Stimulated activated CD4-positive, alpha-beta T cell treated with anti-CD3 and anti-CD28 coated beads, Interleukin-4, amount 100 ng/mL, for 48 hours (primary cell): ENCODE measurements around the gene TSPAN32.

Experiments used
- DNase-seq, 2 donors: peaks; one replicate each; pipeline ENCODE4 v3.0.0-alpha.2; 2020; ENCODE audit warnings: low read depth in 2 of 2

The TSPAN32 gene

DNA sequence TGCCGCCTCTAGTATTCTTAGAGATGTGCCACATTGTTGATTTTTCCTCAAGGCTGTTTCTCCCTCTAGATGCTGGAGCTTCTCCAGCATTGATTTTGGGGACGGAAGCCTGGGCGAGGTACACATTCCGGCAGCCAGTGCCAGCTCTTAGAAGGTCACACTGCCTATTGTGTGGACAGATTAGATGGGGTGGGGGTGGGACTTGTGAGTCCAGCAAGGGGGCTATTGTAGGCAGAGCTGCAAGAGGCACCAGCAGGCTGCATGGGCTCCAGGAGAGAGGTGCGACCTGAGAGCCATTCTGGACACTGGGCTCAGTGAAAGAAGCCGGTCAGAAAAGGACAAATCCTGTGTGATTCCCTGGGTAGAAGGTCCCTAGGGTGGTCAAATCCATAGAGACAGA lies 12.5 kb upstream of the TSPAN32 start:
- DNase-seq = no peak

- DNase-seq = no peak
These were observed 12.0 kb upstream of the TSPAN32 start for GRCh38 chr11:2289859-2290258.

DNA sequence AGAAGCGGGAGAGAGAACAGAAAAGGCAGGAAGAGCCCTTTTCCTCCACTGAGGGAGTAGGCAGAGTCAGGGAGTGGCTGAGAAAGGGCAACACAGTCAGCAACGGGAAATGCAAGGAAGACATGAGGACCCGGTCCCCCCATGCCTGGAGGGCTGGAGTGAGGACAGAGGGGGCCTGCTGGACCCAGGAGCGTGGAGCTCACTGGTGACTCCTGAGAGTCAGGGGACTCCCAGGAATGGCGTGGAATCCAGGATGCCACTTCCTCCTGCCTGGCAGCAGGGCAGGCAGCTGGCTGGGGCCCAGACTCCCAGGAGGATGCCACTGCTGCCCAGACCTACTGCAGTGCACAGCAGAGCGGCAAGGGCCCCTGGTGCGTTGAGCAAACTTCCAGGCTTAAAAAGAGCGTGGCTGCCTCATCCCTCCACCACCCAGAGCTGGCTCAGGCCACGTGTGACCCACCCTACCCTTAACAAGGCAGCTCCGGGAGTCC lies 11.4 kb upstream of the TSPAN32 start:
- DNase-seq = no peak

DNA sequence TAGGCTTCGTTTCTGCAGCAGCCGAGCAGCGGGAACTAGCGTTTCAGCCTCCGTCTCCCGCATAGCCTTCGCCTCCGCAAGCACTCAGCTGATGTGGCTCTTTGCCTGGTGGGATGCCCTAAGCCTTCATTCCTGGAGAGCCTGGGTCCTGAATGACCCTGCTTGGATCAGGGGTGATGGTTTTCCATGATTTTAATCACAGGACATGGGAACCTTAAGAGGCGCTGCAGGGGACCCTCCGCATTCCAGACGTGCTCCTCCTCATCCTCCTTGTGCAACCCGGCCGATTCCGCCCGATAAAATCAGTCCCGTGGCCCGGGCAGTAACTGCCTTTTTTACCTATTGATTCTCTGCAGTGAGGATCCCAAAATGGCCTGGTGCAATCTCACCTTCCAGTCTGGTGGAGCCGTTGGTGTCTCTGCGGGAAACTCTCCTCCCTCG lies 8.3 kb upstream of the TSPAN32 start:
- DNase-seq = no peak

DNA sequence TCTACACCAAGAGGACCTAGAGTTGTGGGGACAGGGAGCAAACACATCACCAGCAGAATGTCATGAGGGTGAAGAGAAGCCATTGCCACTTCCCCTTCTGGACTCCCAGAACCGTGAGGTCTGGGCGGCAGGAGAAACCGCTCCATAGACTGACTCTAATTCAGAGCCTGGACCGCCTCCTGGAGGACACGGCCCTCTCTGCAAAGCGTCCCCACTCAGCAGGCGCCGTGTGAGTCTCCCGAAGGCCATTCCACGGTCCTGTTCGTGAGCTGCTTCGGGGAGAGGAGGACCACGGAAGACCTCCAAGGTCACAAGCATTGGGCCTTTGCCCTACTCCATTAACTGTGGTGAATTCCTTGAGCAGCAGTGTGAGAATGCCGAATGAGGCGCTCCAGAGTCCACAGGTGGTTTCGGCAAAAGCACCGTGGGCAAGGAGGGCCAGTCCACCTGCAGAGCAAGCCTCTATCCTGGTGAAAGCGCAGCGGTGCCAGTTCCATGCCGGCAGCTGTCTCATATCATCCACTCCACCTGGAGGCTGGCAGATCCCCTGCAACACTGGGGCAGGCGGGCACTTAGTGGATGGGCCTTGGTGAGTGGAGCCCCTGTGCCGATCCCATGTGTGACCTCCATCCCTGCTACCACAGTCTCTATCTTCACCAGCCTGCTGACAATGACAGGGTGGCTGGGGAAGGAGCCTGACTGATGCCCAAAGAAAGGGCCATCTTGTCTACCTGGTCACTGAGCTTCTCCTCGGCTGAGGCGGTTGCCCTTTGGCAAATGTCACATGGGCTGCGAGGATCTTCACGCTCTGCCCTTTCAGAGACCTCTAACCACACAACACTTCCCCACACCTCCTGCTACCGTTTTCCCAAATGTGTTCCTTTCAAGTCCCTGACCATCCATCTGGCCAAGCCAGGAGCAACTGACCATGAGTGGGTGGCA lies 7.6 kb upstream of the TSPAN32 start:
- no peak for DNase-seq

DNA sequence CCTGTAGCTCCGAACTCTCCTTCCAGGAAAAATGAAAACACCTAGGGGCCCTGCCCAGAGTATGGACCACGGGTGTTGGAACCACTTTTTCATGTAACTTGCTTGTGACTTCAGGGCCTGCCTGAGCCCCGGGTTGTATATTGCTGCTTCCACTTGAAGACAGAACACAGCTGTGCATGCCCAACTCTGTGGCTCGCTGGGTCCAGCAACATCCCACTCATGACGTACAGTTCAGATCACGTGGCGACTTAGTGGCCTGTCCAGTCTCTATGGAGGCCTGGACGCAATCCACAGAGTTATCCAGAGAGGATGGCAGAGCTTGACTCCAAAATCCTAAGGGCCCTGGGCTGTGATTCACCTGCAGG lies 6.9 kb upstream of the TSPAN32 start:
- no peak for DNase-seq

GRCh38 chr11:2295971-2296912 lies 5.6 kb upstream of the TSPAN32 start:
- no peak for DNase-seq

DNA sequence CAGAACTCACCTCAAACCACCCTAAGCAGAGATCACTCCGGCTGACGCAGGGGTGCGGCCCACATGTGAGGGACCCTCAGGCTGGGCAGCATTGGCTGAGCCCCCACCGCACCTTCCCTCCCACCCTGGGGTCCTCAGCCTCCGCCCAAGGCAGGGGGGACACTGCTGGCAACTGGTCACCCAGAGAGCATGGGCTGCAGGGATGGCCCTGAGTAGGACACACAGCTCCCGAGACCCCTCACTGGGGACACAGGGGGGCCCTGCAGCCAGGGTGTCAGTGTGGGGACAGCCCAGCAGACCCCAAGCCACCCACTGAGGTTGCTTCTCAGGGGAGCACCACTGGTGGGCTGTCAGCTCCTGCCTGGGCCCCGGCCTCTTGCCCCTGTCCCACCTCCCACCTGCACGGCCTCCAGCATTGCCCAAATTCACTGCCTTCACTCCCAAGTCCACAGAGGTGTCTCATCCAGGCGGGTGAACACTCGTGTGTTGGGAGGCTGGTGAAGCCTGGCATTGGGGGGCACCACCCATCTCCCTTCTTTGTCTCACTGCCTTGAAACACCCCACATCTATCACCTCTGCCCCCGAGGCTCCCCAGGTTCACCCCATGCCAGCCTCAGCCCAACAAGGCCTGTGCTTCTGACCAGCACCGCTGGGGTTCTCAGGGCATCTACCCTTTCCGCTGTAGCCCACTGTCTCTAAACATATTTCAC lies 4.7 kb upstream of the TSPAN32 start:
- DNase-seq = no peak

DNA sequence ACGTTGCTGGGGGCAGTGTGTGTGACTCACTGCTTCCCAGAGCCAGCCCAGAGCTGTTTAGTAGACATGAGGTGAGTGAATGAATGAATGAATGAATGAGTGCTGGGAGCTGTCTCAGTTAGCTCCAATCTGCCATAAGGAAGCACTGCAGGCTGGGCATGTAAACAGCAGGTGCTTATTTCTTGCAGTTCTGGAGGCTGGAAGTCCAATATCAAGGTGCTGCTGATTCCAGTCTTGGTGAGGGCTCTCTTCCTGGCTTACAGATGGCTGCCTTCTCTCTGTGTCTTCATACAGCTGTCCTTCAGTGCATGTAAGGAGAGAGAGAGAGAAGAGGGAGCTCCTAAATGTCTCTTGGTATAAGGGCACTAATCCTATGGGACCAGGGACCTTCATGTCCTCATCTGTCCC lies 4.2 kb upstream of the TSPAN32 start:
- no peak for DNase-seq

- DNase-seq = no peak
These were observed 3.5 kb upstream of the TSPAN32 start for GRCh38 chr11:2298131-2298794.

DNA sequence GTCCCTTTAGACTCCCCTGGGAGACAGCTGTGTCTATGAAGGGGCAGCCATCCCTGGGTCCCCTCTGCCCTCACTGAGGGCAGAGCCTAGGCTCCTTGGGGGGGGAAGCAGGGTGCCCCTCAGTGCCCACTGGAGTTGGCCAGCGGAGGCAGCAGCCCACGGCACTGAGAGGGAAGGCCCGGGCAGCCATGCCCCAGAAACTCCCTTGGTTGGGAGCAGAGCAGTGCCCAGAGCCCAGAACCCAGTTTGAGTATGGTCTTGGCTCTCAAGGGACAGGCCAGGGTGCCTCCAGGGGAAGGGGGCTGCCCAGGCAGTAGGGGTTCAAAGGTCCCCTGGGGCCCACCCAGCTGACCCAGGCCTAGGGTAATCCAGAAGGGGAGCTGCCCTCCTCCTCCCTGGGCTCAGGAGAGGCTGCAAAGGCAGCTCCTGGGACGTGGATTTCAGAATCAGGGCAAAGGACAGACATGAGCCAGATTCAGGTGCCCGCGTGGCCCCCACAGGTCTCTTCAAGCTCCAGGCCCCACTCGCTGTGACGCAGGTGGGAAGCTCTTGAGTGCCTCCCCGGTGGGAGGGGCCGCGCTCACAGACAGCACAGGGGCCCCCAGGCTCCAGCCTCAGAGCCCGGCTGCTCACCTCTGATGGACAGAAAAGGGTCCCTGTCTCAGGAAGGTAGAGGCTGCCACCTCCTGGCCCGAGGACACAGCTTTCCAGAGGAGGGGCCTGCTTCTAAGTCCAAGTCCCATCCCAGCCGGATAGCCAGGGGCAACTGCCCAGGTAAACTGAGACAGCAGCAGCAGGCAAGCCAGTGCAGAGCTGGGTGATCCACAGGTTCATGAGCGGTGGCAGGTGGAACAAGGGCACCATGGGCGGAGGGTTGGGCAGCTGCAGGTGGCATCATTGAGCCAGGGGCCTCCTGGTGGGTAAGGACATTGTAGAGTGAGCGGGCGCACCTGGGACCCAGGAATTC lies 2.7 kb upstream of the TSPAN32 start:
- no peak for DNase-seq

GRCh38 chr11:2299773-2300172 lies 2.0 kb upstream of the TSPAN32 start:
- DNase-seq = no peak

DNA sequence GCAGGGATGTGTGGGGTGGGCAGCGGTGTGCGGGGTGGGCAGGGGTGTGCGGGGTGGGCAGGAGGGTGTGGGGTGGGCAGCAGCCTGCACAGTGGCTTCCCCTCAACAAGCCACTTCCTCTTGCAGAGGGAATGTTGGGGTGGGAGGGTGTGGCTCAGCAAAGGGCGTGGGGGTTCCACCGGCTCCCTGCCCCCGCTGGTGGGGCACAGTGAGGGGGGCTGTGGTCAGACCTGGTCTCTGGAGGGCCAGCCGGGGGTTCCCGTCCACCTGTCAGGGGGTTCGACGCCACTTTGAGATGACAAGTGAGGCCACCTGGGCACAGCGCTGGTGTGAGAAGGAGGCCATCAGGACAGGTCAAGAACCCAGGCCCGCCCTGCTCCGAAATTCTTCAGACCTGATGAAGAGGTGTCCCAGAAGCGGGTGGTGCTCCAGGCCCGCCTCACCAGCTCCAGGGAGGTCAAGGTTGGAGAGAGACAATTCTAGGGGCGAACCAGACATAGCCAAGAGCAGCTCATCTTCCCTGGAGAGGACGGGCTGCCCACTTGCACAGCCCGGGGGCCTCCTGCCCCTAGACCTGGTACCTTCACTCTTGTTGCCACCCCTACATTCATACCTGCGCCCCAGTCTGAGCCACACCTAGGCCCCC lies 1.4 kb upstream of the TSPAN32 start:
- no peak for DNase-seq

GRCh38 chr11:2300936-2301630 lies 730 bp upstream of the TSPAN32 start:
- DNase-seq = no peak

DNA sequence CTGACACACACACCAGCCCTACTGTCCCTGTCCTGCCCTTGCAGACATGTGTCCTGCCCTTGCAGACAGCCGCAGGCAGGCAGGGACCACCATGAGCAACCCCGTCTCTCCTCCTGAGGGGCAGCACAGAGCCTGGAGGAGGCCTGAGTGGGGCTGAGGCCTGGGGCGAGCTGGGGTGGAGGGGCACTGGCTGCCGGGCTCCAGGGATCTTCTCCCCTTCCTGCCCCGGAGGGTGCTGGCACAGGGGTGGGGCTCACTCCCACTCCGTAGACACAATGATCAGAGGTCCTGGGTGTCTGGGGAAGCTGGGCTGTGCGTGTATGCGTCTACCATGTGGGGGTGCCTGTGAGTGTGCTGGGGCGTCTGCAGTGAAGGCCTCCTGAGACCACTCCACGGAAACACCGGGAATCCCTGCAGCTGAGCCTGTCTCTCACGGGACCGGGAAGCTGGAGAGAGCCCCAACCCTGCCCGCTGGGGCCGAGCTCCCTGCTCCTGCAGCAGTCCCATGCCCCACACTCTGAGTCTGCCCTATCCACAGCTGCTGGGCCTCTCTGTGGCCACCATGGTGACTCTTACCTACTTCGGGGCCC lies 588 bp downstream of the TSPAN32 start:
- DNase-seq = no peak

GRCh38 chr11:2302896-2303626 lies 1.2 kb downstream of the TSPAN32 start:
- no peak for DNase-seq

GRCh38 chr11:2303627-2304505 lies 2.1 kb downstream of the TSPAN32 start:
- DNase-seq = no peak
